ENCODE results near the gene KCTD10. TPM values are rescaled to one million over a fixed set of nuclear protein-coding genes. Genes with fewer than 3 reads are reported as not detected.
A peak's percentile ranks its signal among the peaks of the same experiment; 100 is the strongest.

KCTD10 gene
- total RNA-seq, 1 experiment from 2014 or later: 71.3 TPM

GRCh38 chr12:109473006-109473405 is 4.1 kb downstream of the KCTD10 start:
- Mint-ChIP-seq H3K27ac (peak overlapping the region; percentile 55 to 74 (median 61); a peak in 3 of 7 replicates), H3K27me3 (ENCODE audit: low read depth) (no peaks in the 10 kb centered on the region), H3K36me3 (ENCODE audit: insufficient read depth in 1 of 3, low read depth in 3 of 3) (peaks cover 16 to 28% (median 24%) of the 10 kb centered on the region in 3 experiments; a peak in 6 of 7 replicates), H3K4me1 (peaks cover 28 to 29% of the 10 kb centered on the region in 2 experiments), H3K9me3 (no peaks in the 10 kb centered on the region), H3K4me3 (no peak overlapping the region)
- no CpG with 5 or more reads among the region's 3 CpGs for WGBS (ENCODE audit: extremely low coverage, insufficient read length, low lambda C conversion rate)
- no peak overlapping the region for H3T11ph ChIP-seq (ENCODE audit: low read length)
- no peak overlapping the region for H3K23ac ChIP-seq (ENCODE audit: insufficient read length, low read depth, low read length)
- no peaks in the 10 kb centered on the region for H3K9me3 ChIP-seq (ENCODE audit: control insufficient read depth, low read depth, low read length)
- H3K4ac ChIP-seq (ENCODE audit: low read depth, low read length): no peak overlapping the region
- peaks cover 4% of the 10 kb centered on the region; the same call in 1 of the 2 replicates for H3K4me1 ChIP-seq (ENCODE audit: insufficient read depth, low read length)
- no peak overlapping the region for H3K18ac ChIP-seq (ENCODE audit: insufficient read length, low read depth, low read length)
- no peak overlapping the region for H2BK5ac ChIP-seq (ENCODE audit: insufficient read length, low read length)
- TF ChIP-seq, protein P1, sequence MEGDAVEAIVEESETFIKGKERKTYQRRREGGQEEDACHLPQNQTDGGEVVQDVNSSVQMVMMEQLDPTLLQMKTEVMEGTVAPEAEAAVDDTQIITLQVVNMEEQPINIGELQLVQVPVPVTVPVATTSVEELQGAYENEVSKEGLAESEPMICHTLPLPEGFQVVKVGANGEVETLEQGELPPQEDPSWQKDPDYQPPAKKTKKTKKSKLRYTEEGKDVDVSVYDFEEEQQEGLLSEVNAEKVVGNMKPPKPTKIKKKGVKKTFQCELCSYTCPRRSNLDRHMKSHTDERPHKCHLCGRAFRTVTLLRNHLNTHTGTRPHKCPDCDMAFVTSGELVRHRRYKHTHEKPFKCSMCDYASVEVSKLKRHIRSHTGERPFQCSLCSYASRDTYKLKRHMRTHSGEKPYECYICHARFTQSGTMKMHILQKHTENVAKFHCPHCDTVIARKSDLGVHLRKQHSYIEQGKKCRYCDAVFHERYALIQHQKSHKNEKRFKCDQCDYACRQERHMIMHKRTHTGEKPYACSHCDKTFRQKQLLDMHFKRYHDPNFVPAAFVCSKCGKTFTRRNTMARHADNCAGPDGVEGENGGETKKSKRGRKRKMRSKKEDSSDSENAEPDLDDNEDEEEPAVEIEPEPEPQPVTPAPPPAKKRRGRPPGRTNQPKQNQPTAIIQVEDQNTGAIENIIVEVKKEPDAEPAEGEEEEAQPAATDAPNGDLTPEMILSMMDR (conservative IDR thresholded peaks at IDR 0.05): no peak
- no peak overlapping the region for H3K4me2 ChIP-seq (ENCODE audit: insufficient read depth, insufficient read length, low read length)
- no peak overlapping the region for H3K14ac ChIP-seq (ENCODE audit: insufficient read depth, low read length)
- no peak overlapping the region for H2BK12ac ChIP-seq (ENCODE audit: insufficient read length, low read depth, low read length)
- H2BK20ac ChIP-seq (ENCODE audit: low read depth, low read length, poor library complexity, severe bottlenecking): no peak overlapping the region
- H3K79me1 ChIP-seq (ENCODE audit: insufficient read depth, low read depth, low read length, poor library complexity, severe bottlenecking): peaks cover 15% of the 10 kb centered on the region
- DNase-seq: no peak
- no peak overlapping the region for H2BK120ac ChIP-seq (ENCODE audit: low read depth, low read length, poor library complexity, severe bottlenecking)
- H4K20me1 ChIP-seq (ENCODE audit: control insufficient read depth, insufficient read depth, insufficient read length): no peaks in the 10 kb centered on the region
- no peaks in the 10 kb centered on the region for H3K27me3 ChIP-seq (ENCODE audit: insufficient read depth, low read length)
- H2BK15ac ChIP-seq (ENCODE audit: low read depth, low read length): no peak overlapping the region
- H3K23me2 ChIP-seq (ENCODE audit: insufficient read length, low read depth, low read length, poor library complexity, severe bottlenecking): peaks cover 19% of the 10 kb centered on the region
- no peak overlapping the region for H2AK5ac ChIP-seq (ENCODE audit: insufficient read length, low read length)
- no peak overlapping the region for H2AFZ ChIP-seq (ENCODE audit: low read length)
- no peak overlapping the region for H3K56ac ChIP-seq (ENCODE audit: insufficient read length, low read depth, low read length)
- peaks cover 56% of the 10 kb centered on the region; the same call in 1 of the 2 replicates for H3K79me2 ChIP-seq (ENCODE audit: insufficient read depth, low read length)
- H3K27ac ChIP-seq (ENCODE audit: insufficient read length, low read depth, low read length): no peak overlapping the region
- no peak overlapping the region for H4K5ac ChIP-seq (ENCODE audit: insufficient read length, low read depth, low read length)
- H3K9ac ChIP-seq (ENCODE audit: extremely low read depth, insufficient read length, low read length): no peak overlapping the region
- no peak overlapping the region for H4K91ac ChIP-seq (ENCODE audit: insufficient read length, low read depth, low read length)
- H4K8ac ChIP-seq (replicated peaks; ENCODE audit: insufficient read length, low read depth, low read length): no peak overlapping the region
